Psoas muscle (tissue), 8 donors: ENCODE data around the gene ADM. TPM values are rescaled to one million over a fixed set of nuclear protein-coding genes. Genes with fewer than 3 reads are reported as not detected.

Experiments used
- ATAC-seq, 4 donors: fragments of 200-7000 bp; cut with Tn5 transposase; one replicate each; pipeline ENCODE4 v1.9.1; 2020; ENCODE audit warnings: moderate library complexity in 3 of 4, mild to moderate bottlenecking in 2 of 4
- DNase-seq, 2 donors: peaks; one replicate each; pipeline ENCODE4 v3.0.0-alpha.2; 2020
- H3K27ac ChIP-seq: fragments of 200-600 bp; one replicate; pipeline ENCODE4 v1.8.0; 2022
- H3K27me3 ChIP-seq, 3 donors: fragments of 200-600 bp in 1 of 3; one replicate each; pipeline versions ENCODE4 v1.6.1 to v1.8.0; 2013 to 2022; ENCODE audit warnings: low read length in 2 of 3, mild to moderate bottlenecking in 2 of 3, moderate library complexity in 1 of 3; ENCODE audit not compliant: insufficient read depth in 3 of 3
- H3K36me3 ChIP-seq, 2 donors: fragments of 200-600 bp in 1 of 2; one replicate each; pipeline versions ENCODE4 v1.6.1 to v1.8.0; 2013 to 2022; ENCODE audit warnings: low read depth in 1 of 2, mild to moderate bottlenecking in 1 of 2, moderate library complexity in 1 of 2; ENCODE audit not compliant: insufficient read depth in 1 of 2
- H3K4me1 ChIP-seq: fragments of 200-600 bp; one replicate; pipeline ENCODE4 v1.8.0; 2022
- H3K4me3 ChIP-seq: fragments of 200-600 bp; one replicate; pipeline ENCODE4 v1.8.0; 2022; ENCODE audit warnings: mild to moderate bottlenecking
- H3K9me3 ChIP-seq: fragments of 200-600 bp; one replicate; pipeline ENCODE4 v1.8.0; 2022
- WGBS, 3 donors: extraction: QIAGEN DNeasy Blood & Tissue Kit; methylation state at CpG; one replicate each; pipeline versions ENCODE4 v1.1.6 to v1.1.7; 2013; 5-methylcytosine and 5-hydroxymethylcytosine counted together
- intact Hi-C, 2 donors: fragments of 100-400 bp; cut with DNase I; formaldehyde crosslinking; loops; one replicate each; pipeline versions ENCODE4 v1.11.0 to v1.14.2; 2022
- polyA plus RNA-seq, 3 donors: library from polyadenylated mRNA; stranded (reverse); fragments of 200-250 nt; gene quantifications; one replicate each; pipeline ENCODE4 v1.2.3, GENCODE V29; 2013
- total RNA-seq, 4 donors: library from RNA; stranded (reverse); fragmentation: NEBNext Ultra II Directional in 2 of 4; extraction: Animal tissue kit (Norgen Biotek cat#: 25700) in 2 of 4; gene quantifications; one replicate each; pipeline versions ENCODE4 v1.2.1 to v1.2.4, GENCODE V29; 2021 to 2023
- TF ChIP-seq, protein P1 (sequence below): fragments of 200-600 bp; IDR thresholded peaks from one replicate; pipeline ENCODE4 v1.8.0; 2022; ENCODE audit warnings: antibody characterized with exemption
- donor health status: healthy with polysubstance abuse.
- donor health status: DM: no; HTN: no; CAD: no; lungs with moderate emphysema.
- donor health status: Bipolar disorder and iron deficiency.
- donor health status: healthy.
- donor health status: DM: yes; HTN: yes; CAD: no.
- donor health status: DM: no; HTN: no; CAD: no.
- donor health status: DM: no; HTN: no; CAD: no.
- donor health status: DM: yes; HTN: yes; CAD: no.

ADM gene
- total and polyA plus RNA-seq, 7 donors = 11.7 to 73.3 (median 23.1) TPM

DNA sequence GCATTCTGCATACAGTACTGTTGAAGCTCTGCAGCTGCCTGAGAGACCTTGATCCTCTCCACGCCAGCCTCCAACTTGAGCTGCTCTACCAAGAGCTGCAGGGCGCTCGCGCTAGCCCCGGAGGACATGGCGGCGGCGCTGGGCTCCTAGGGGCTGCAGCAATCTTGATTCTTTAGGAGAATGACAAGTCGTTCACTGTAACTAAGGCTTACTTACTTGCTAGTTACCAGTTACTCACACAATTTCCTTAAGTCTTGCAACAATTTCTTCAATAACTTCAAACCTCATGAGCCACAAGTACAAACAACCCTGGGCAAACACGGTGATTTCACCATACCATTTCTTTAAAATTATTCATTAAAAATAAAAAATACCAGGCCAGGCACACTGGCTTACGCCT is 32.7 kb upstream of the ADM start:
- no peak for ATAC-seq
- no peak overlapping the region for H3K27ac ChIP-seq
- no peaks in the 10 kb centered on the region for H3K9me3 ChIP-seq
- no peaks in the 10 kb centered on the region for H3K27me3 ChIP-seq
- TF ChIP-seq, protein P1, sequence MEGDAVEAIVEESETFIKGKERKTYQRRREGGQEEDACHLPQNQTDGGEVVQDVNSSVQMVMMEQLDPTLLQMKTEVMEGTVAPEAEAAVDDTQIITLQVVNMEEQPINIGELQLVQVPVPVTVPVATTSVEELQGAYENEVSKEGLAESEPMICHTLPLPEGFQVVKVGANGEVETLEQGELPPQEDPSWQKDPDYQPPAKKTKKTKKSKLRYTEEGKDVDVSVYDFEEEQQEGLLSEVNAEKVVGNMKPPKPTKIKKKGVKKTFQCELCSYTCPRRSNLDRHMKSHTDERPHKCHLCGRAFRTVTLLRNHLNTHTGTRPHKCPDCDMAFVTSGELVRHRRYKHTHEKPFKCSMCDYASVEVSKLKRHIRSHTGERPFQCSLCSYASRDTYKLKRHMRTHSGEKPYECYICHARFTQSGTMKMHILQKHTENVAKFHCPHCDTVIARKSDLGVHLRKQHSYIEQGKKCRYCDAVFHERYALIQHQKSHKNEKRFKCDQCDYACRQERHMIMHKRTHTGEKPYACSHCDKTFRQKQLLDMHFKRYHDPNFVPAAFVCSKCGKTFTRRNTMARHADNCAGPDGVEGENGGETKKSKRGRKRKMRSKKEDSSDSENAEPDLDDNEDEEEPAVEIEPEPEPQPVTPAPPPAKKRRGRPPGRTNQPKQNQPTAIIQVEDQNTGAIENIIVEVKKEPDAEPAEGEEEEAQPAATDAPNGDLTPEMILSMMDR = no peak
- 95 to 96% (median 96%) methylated on average over 3 to 11 of the region's 11 CpGs for WGBS, 3 donors
- no peak for DNase-seq
- intact Hi-C loops = no loop called here
- peaks cover 11% of the 10 kb centered on the region for H3K4me1 ChIP-seq
- no peak overlapping the region for H3K4me3 ChIP-seq
- no peaks in the 10 kb centered on the region for H3K36me3 ChIP-seq

DNA sequence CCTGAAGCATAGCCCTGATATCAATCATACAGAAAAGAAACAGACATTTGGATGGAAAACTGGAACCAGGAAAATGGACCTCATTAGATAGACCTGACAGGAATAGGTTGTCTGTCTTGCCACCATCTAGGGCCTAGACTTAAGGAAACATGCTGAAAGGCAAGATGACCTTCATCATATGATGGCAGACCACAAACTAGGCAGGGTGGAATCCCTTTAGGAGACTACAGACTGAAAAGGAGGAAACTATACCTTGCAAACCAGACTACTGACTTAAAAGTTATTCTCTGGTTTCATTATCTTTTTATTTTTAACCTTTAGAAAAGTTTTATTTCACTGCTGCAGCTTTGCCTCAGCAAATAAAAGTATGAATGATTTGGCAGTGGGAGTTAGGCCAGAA is 31.1 kb upstream of the ADM start:
- intact Hi-C loops = no loop called here

DNA sequence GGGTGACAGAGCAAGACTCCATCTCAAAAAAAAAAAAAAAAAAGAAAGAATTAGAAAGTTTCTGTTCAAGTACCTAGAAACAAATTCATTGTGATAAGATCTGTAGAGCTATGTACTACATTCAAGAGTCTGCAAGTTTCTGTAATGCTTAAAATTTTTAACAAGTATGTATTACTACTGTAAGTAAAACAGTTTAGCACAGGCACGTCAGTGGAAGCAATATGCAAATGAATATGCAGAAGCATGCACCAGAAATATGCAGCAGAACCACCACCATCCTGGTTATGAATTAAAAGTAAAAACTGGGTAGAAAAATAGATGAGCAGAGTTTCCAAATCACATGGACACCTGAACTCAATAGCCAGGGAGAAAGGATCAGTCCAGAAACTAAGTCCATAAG is 30.1 kb upstream of the ADM start:
- Histone ChIP-seq H3K27me3 (no peaks in the 10 kb centered on the region), H3K4me3 (no peak overlapping the region), H3K4me1 (peaks cover 11% of the 10 kb centered on the region), H3K9me3 (no peaks in the 10 kb centered on the region), H3K36me3 (no peaks in the 10 kb centered on the region), H3K27ac (no peak overlapping the region)
- TF ChIP-seq, protein P1 = no peak
- DNase-seq = no peak
- WGBS, 3 donors = 81 to 88% (median 84%) methylated on average over 1 of the region's 1 CpG
- intact Hi-C loops = no loop called here
- no peak for ATAC-seq

More for the DNA sequence above, 31.1 kb upstream of the ADM start:
- H3K27me3 ChIP-seq = no peaks in the 10 kb centered on the region
- no peaks in the 10 kb centered on the region for H3K9me3 ChIP-seq
- ATAC-seq (no peak), DNase-seq (no peak)
- H3K27ac ChIP-seq = no peak overlapping the region
- H3K4me3 ChIP-seq = no peak overlapping the region
- H3K4me1 ChIP-seq = peaks cover 11% of the 10 kb centered on the region
- TF ChIP-seq, protein P1 = no peak
- H3K36me3 ChIP-seq = no peaks in the 10 kb centered on the region

DNA sequence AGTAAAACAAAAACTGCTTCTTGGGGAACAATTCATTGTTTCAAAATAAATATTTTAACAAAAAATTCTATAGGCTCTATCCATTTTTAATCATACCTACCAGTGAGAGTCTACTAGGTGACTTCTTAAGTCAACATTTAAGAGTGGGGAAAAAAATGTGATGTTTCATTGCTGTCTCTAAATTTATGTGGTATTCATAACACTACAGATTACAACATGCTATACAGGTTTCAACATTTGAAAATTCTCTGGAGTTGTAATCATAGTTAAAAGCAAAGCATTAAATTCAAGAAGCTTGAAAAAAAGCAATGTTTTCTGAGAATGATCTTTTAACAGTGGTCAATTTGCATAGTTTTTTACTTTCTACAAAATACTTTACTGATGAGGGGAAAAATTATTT is 29.2 kb upstream of the ADM start:
- TF ChIP-seq, protein P1 = no peak
- Histone ChIP-seq H3K4me1 (peaks cover 11% of the 10 kb centered on the region), H3K4me3 (no peak overlapping the region), H3K36me3 (no peaks in the 10 kb centered on the region), H3K9me3 (no peaks in the 10 kb centered on the region), H3K27ac (no peak overlapping the region), H3K27me3 (no peaks in the 10 kb centered on the region)
- ATAC-seq (no peak), DNase-seq (no peak)
- intact Hi-C loops = no loop called here

DNA sequence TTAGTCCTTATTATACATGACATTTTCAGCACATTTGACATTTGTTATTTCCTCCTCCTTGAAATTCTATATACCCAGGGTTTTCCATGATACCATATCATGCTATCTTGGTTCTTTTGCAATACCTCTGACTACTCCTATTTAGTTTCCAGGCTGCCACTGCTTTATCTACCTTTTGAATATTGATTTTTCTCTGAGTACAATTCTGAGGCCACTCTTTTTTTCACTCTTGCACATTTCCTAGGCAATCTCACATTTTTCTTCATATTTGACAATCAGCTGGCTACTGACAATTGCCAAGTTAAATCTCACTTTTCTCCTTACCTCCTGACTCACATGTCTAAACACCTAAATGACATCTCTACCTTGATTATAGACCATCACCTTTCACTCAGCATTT is 22.8 kb upstream of the ADM start:
- H3K9me3 ChIP-seq = no peaks in the 10 kb centered on the region
- intact Hi-C loops = no loop called here
- TF ChIP-seq, protein P1 = no peak
- no peak for DNase-seq
- no peaks in the 10 kb centered on the region for H3K36me3 ChIP-seq
- H3K4me1 ChIP-seq = peaks cover 18% of the 10 kb centered on the region
- H3K27me3 ChIP-seq = no peaks in the 10 kb centered on the region
- no peak for ATAC-seq
- H3K27ac ChIP-seq = no peak overlapping the region
- no peak overlapping the region for H3K4me3 ChIP-seq
